ENCODE data around the gene HYI. TPM values are rescaled to one million over a fixed set of nuclear protein-coding genes. Genes with fewer than 3 reads are reported as not detected.

HYI gene
- total RNA-seq, 5 donors from 2014 or later (not counting 1 experiment from before 2014, with no cell fraction given) = 14.9 to 27.4 (median 19.9) TPM

GRCh38 chr1:43443197-43443946, 10.4 kb downstream of the HYI start:
- H3K4me1 ChIP-seq (ENCODE audit: control insufficient read depth in 1 of 2, extremely low read depth in 1 of 2, insufficient read depth in 2 of 2, low read length in 2 of 2) = no peaks in the 10 kb centered on the region
- WGBS (ENCODE audit: insufficient coverage) = 96% methylated on average over 13 of the region's 16 CpGs
- CTCF ChIA-PET = no interaction called here
- H3K9me3 ChIP-seq = no peaks in the 10 kb centered on the region
- H3K27me3 ChIP-seq (replicated peaks in 1 of 2; ENCODE audit: control insufficient read depth in 2 of 2, extremely low read depth in 1 of 2, insufficient read depth in 2 of 2, low read length in 1 of 2) = no peaks in the 10 kb centered on the region
- ATAC-seq (replicated peaks in 1 of 4) (no peak), DNase-seq (peak in 1 of 35 experiments; percentile 18)
- POLR2A ChIA-PET = no interaction called here
- no peak overlapping the region for H3K27ac Mint-ChIP-seq
- H3K4me1 Mint-ChIP-seq = peaks cover 0 to 5% (median 0%) of the 10 kb centered on the region in 3 donors
- peaks cover 33 to 96% of the 10 kb centered on the region in 2 donors for H3K36me3 ChIP-seq (ENCODE audit: control insufficient read depth in 2 of 2, extremely low read depth in 1 of 2, insufficient read depth in 1 of 2, low read length in 1 of 2)
- no peaks in the 10 kb centered on the region for H3K9me3 Mint-ChIP-seq
- peaks cover 52% of the 10 kb centered on the region for H3K36me3 Mint-ChIP-seq
- no peaks in the 10 kb centered on the region for H3K27me3 Mint-ChIP-seq
- H3K4me3 ChIP-seq (ENCODE audit: control insufficient read depth in 1 of 2, extremely low read depth in 1 of 2, low read length in 1 of 2) = no peak overlapping the region
- H3K27ac ChIP-seq (ENCODE audit: low read length) = no peak overlapping the region
- H3K4me3 Mint-ChIP-seq = no peak overlapping the region

GRCh38 chr1:43442756-43443155, 11.0 kb downstream of the HYI start:
- Histone ChIP-seq H3K4me3 (ENCODE audit: control insufficient read depth in 1 of 2, extremely low read depth in 1 of 2, low read length in 1 of 2) (no peak overlapping the region), H3K4me1 (ENCODE audit: control insufficient read depth in 1 of 2, extremely low read depth in 1 of 2, insufficient read depth in 2 of 2, low read length in 2 of 2) (no peaks in the 10 kb centered on the region), H3K27me3 (replicated peaks in 1 of 2; ENCODE audit: control insufficient read depth in 2 of 2, extremely low read depth in 1 of 2, insufficient read depth in 2 of 2, low read length in 1 of 2) (no peaks in the 10 kb centered on the region), H3K27ac (ENCODE audit: low read length) (no peak overlapping the region), H3K9me3 (no peaks in the 10 kb centered on the region), H3K36me3 (ENCODE audit: control insufficient read depth in 2 of 2, extremely low read depth in 1 of 2, insufficient read depth in 1 of 2, low read length in 1 of 2) (peaks cover 33 to 92% of the 10 kb centered on the region in 2 donors)
- H3K27me3 Mint-ChIP-seq = no peaks in the 10 kb centered on the region
- peaks cover 0 to 5% (median 0%) of the 10 kb centered on the region in 3 donors for H3K4me1 Mint-ChIP-seq
- H3K9me3 Mint-ChIP-seq = no peaks in the 10 kb centered on the region
- peak in 2 of 35 experiments; percentile 7 to 12 for DNase-seq
- CTCF ChIA-PET = no interaction called here
- peaks cover 53% of the 10 kb centered on the region for H3K36me3 Mint-ChIP-seq
- H3K4me3 Mint-ChIP-seq = no peak overlapping the region
- ATAC-seq (replicated peaks in 1 of 4) = no peak
- no peak overlapping the region for H3K27ac Mint-ChIP-seq
- 97% methylated on average over 6 of the region's 12 CpGs for WGBS (ENCODE audit: insufficient coverage)
- POLR2A ChIA-PET = no interaction called here

GRCh38 chr1:43441894-43442637, 11.7 kb downstream of the HYI start:
- no peak for ATAC-seq (replicated peaks in 1 of 4)
- Mint-ChIP-seq H3K9me3 (no peaks in the 10 kb centered on the region), H3K36me3 (peaks cover 46% of the 10 kb centered on the region), H3K27ac (no peak overlapping the region), H3K4me3 (no peak overlapping the region), H3K27me3 (no peaks in the 10 kb centered on the region), H3K4me1 (peaks cover 0 to 5% (median 0%) of the 10 kb centered on the region in 3 donors)
- Histone ChIP-seq H3K27me3 (replicated peaks in 1 of 2; ENCODE audit: control insufficient read depth in 2 of 2, extremely low read depth in 1 of 2, insufficient read depth in 2 of 2, low read length in 1 of 2) (no peaks in the 10 kb centered on the region), H3K36me3 (ENCODE audit: control insufficient read depth in 2 of 2, extremely low read depth in 1 of 2, insufficient read depth in 1 of 2, low read length in 1 of 2) (peaks cover 33 to 85% of the 10 kb centered on the region in 2 donors), H3K9me3 (no peaks in the 10 kb centered on the region), H3K27ac (ENCODE audit: low read length) (no peak overlapping the region), H3K4me3 (ENCODE audit: control insufficient read depth in 1 of 2, extremely low read depth in 1 of 2, low read length in 1 of 2) (no peak overlapping the region), H3K4me1 (ENCODE audit: control insufficient read depth in 1 of 2, extremely low read depth in 1 of 2, insufficient read depth in 2 of 2, low read length in 2 of 2) (no peaks in the 10 kb centered on the region)
- DNase-seq = peak in 2 of 35 experiments; percentile 9 to 21
- ChIA-PET POLR2A (interaction anchor here in 1 of 2 donors (0.8 kb wide), 1 partner anchor 579 kb away, joined by 3 read pairs; no protein-coding TSS in a partner anchor), CTCF (no interaction called here)
- WGBS (ENCODE audit: insufficient coverage) = 95% methylated on average over 10 of the region's 18 CpGs

GRCh38 chr1:43441166-43441893, 12.4 kb downstream of the HYI start:
- no peaks in the 10 kb centered on the region for H3K27me3 Mint-ChIP-seq
- H3K9me3 Mint-ChIP-seq = no peaks in the 10 kb centered on the region
- Histone ChIP-seq H3K27me3 (replicated peaks in 1 of 2; ENCODE audit: control insufficient read depth in 2 of 2, extremely low read depth in 1 of 2, insufficient read depth in 2 of 2, low read length in 1 of 2) (no peaks in the 10 kb centered on the region), H3K27ac (ENCODE audit: low read length) (no peak overlapping the region), H3K4me3 (ENCODE audit: control insufficient read depth in 1 of 2, extremely low read depth in 1 of 2, low read length in 1 of 2) (no peak overlapping the region), H3K9me3 (no peaks in the 10 kb centered on the region), H3K36me3 (ENCODE audit: control insufficient read depth in 2 of 2, extremely low read depth in 1 of 2, insufficient read depth in 1 of 2, low read length in 1 of 2) (peaks cover 32 to 80% of the 10 kb centered on the region in 2 donors), H3K4me1 (ENCODE audit: control insufficient read depth in 1 of 2, extremely low read depth in 1 of 2, insufficient read depth in 2 of 2, low read length in 2 of 2) (no peaks in the 10 kb centered on the region)
- POLR2A ChIA-PET = interaction anchor here in 1 of 2 donors (0.8 kb wide), 1 partner anchor 579 kb away, joined by 3 read pairs; no protein-coding TSS in a partner anchor
- peaks cover 40% of the 10 kb centered on the region for H3K36me3 Mint-ChIP-seq
- H3K27ac Mint-ChIP-seq = no peak overlapping the region
- DNase-seq = peak in 2 of 35 experiments; percentile 3 to 18
- CTCF ChIA-PET = no interaction called here
- H3K4me1 Mint-ChIP-seq = peaks cover 0 to 5% (median 0%) of the 10 kb centered on the region in 3 donors
- H3K4me3 Mint-ChIP-seq = no peak overlapping the region
- no peak for ATAC-seq (replicated peaks in 1 of 4)
- 93% methylated on average over 3 of the region's 15 CpGs for WGBS (ENCODE audit: insufficient coverage)

DNA sequence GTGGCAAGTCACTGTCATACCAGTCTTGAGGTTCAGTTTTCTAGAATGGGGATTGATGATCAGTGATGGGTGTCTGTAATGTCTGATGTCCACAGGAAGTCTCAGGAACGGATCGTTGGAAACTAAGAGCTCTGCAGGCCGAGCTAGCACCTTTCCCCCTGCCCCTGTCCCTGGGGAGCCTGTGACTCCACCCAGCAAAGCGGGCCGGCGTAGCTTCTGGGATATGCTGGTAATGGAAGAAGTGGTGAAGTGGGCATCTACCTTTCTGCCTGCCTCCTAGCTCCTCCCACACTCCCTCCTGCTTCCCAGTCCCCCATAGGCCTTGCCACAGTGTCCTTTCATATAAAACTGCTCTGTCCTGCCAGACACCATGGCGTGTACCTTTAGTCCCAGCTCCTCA, 13.4 kb downstream of the HYI start:
- no peaks in the 10 kb centered on the region for H3K9me3 Mint-ChIP-seq
- ATAC-seq (replicated peaks in 1 of 4) = no peak
- H3K27me3 Mint-ChIP-seq = no peaks in the 10 kb centered on the region
- no peak overlapping the region for H3K27ac Mint-ChIP-seq
- Histone ChIP-seq H3K9me3 (no peaks in the 10 kb centered on the region), H3K4me1 (ENCODE audit: control insufficient read depth in 1 of 2, extremely low read depth in 1 of 2, insufficient read depth in 2 of 2, low read length in 2 of 2) (no peaks in the 10 kb centered on the region), H3K36me3 (ENCODE audit: control insufficient read depth in 2 of 2, extremely low read depth in 1 of 2, insufficient read depth in 1 of 2, low read length in 1 of 2) (peaks cover 29 to 74% of the 10 kb centered on the region in 2 donors), H3K4me3 (ENCODE audit: control insufficient read depth in 1 of 2, extremely low read depth in 1 of 2, low read length in 1 of 2) (no peak overlapping the region), H3K27me3 (replicated peaks in 1 of 2; ENCODE audit: control insufficient read depth in 2 of 2, extremely low read depth in 1 of 2, insufficient read depth in 2 of 2, low read length in 1 of 2) (no peaks in the 10 kb centered on the region), H3K27ac (ENCODE audit: low read length) (no peak overlapping the region)
- no peak overlapping the region for H3K4me3 Mint-ChIP-seq
- peaks cover 35% of the 10 kb centered on the region for H3K36me3 Mint-ChIP-seq
- H3K4me1 Mint-ChIP-seq = peaks cover 0 to 5% (median 0%) of the 10 kb centered on the region in 3 donors
- peak in 1 of 35 experiments; percentile 0 for DNase-seq
- ChIA-PET POLR2A (no interaction called here), CTCF (interaction anchor here in 1 of 2 donors (1.0 kb wide), 1 partner anchor 8 kb away, joined by 3 read pairs; no protein-coding TSS in a partner anchor)
- WGBS (ENCODE audit: insufficient coverage) = 100% methylated on average over 2 of the region's 7 CpGs

DNA sequence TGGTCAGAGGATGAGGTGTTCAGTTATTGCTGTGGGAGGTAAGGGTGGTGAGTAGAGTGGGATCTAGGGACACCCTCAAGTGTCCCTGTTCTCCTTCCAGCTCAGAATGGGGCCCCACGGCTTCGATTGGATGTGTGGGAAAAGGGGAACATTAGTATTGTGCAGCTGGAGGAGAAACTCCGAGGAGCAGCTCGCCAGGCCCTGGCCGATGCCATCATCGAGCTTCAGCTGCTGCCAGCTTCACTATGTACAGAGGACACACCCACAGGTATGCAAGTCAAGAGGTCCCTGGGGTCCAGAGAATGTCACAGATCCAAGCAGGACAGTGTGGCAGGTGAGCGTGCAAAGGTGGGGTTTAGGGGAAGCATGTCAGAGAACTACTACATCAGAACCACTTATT, 13.9 kb downstream of the HYI start:
- ATAC-seq (replicated peaks in 1 of 4) (no peak), DNase-seq (no peak)
- H3K36me3 ChIP-seq (ENCODE audit: control insufficient read depth in 2 of 2, extremely low read depth in 1 of 2, insufficient read depth in 1 of 2, low read length in 1 of 2) = peaks cover 28 to 69% of the 10 kb centered on the region in 2 donors
- H3K9me3 Mint-ChIP-seq = no peaks in the 10 kb centered on the region
- H3K4me1 Mint-ChIP-seq = peaks cover 0 to 3% (median 0%) of the 10 kb centered on the region in 3 donors
- CTCF ChIA-PET = interaction anchor here in 1 of 2 donors (1.0 kb wide), 1 partner anchor 8 kb away, joined by 3 read pairs; no protein-coding TSS in a partner anchor
- no peaks in the 10 kb centered on the region for H3K4me1 ChIP-seq (ENCODE audit: control insufficient read depth in 1 of 2, extremely low read depth in 1 of 2, insufficient read depth in 2 of 2, low read length in 2 of 2)
- no peak overlapping the region for H3K27ac ChIP-seq (ENCODE audit: low read length)
- 100% methylated on average over 4 of the region's 7 CpGs for WGBS (ENCODE audit: insufficient coverage)
- peaks cover 35% of the 10 kb centered on the region for H3K36me3 Mint-ChIP-seq
- H3K27me3 Mint-ChIP-seq = no peaks in the 10 kb centered on the region
- no peak overlapping the region for H3K27ac Mint-ChIP-seq
- H3K4me3 Mint-ChIP-seq = no peak overlapping the region
- H3K27me3 ChIP-seq (replicated peaks in 1 of 2; ENCODE audit: control insufficient read depth in 2 of 2, extremely low read depth in 1 of 2, insufficient read depth in 2 of 2, low read length in 1 of 2) = no peaks in the 10 kb centered on the region
- POLR2A ChIA-PET = no interaction called here
- H3K4me3 ChIP-seq (ENCODE audit: control insufficient read depth in 1 of 2, extremely low read depth in 1 of 2, low read length in 1 of 2) = no peak overlapping the region
- H3K9me3 ChIP-seq = no peaks in the 10 kb centered on the region
